GM21737 (cell line): ENCODE results near the gene IGFN1.

Source experiments
- ATAC-seq: cut with Tn5 transposase; IDR thresholded peaks from one replicate; pipeline ENCODE4 v1.9.1; 2021; ENCODE audit warnings: mild to moderate bottlenecking, moderate library complexity; ENCODE audit not compliant: unreplicated experiment

IGFN1 gene

DNA sequence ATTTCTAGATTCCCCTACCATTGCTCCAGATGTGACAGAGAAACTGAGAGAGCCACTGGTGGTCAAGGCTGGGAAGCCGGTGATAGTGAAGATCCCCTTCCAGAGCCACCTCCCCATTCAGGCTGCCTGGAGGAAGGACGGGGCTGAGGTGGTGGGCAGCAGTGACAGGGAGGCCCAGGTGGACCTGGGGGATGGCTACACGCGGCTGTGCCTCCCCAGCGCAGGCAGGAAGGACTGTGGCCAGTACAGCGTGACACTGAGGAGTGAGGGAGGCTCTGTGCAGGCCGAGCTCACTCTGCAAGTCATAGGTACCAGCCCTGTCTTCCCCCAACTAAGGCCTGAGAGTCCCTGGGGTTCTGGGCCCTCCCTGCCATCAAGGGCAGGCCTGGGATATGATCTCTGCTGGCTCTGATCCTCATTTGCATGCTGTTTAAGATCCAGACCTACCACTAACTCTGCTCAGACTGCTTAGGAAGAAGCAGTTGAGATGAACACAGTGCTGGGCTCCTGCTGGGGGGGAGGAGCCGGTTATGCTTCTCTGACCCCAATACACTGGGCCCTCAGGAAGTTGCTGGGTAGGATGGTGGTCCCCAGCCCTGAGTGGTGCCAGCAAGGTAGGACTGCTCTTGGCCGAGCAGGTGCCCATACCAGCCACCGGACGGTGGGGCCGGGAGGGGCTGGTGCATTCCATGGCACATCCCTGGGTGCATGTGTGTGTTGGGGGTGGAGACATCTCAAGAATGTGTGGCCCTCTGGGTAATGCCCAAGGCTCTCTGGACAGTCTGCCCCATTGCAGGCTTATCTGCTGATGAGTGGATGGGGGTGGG is 25.1 kb downstream of the IGFN1 start:
- no peak for ATAC-seq

DNA sequence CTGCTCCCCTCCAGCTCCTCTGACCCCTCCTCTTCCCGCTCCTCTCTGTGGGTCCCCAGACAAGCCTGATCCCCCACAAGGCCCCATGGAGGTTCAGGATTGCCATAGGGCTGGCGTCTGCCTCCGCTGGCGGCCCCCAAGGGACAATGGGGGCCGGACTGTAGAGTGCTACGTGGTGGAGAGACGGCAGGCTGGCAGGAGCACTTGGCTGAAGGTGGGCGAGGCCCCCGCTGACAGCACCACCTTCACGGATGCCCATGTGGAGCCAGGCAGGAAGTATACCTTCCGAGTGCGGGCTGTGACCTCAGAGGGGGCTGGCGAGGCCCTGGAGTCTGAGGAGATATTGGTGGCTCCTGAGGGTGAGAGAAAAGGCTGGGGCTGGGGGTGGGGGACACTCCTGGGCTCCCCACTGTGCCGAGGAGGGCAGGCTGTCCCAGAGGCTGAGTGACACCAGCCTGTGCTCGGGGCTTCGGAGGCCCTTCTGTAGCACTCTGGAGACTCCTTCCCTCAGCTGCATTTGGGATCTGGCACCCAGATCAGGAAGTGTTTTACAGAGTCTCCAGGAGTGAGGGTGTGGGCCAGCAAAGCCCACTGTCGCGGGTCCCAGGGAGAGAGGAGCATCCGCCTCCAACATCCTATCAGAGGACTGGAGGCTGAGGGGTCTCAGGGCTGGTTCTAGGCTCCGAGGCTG is 25.9 kb downstream of the IGFN1 start:
- no peak for ATAC-seq

DNA sequence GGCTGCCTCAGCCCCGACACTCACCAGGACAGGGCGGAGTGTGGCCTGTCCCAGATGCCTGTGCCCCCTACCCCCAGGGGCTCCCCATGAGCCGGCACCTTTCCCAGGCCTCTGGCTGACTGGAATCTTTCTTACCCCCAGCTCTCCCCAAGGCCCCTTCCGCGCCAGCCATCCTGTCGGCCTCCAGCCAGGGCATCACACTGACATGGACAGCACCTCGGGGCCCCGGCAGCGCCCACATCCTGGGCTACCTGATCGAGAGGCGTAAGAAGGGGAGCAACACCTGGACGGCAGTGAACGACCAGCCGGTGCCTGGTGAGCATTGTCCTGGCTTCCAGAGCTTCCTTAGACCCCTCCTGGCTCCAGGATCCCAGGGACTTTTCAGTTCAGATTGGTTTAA is 26.5 kb downstream of the IGFN1 start:
- no peak for ATAC-seq

DNA sequence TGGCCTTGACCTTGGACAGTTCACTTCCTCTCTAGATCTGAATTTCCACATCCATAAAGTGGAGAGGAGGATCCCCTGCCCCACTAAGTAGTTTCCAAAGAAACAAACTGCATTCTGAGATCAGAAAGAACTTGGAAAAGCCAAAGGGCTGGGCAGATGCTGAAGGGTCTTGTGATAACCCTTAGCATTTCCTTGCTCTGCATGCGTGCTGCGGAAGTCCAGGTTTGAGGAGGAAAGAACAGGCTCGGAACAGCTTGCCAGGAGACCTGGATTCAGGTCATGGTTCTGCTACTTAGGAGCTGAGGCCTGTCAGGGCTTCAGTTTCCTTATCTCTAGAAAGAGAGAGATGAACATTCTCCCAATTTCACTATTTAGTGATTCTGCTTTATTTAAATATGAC is 27.2 kb downstream of the IGFN1 start:
- ATAC-seq: no peak

DNA sequence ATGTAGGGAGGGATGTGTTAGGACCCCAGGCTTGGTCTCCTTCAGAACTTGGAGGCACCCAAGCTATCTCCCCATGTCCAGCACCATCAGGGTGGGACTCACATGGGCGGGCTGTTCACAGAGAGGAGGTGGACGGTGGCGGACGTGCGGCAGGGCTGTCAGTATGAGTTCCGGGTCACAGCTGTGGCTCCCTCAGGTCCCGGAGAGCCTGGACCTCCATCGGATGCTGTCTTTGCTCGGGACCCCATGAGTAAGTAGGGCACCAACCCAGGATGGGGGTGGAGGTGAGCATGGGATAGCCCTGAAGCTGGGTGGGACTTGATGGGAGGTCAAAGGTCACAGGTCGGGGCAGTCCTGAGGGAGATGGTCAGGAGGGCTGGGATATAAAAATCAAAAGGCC is 27.8 kb downstream of the IGFN1 start:
- ATAC-seq: no peak

DNA sequence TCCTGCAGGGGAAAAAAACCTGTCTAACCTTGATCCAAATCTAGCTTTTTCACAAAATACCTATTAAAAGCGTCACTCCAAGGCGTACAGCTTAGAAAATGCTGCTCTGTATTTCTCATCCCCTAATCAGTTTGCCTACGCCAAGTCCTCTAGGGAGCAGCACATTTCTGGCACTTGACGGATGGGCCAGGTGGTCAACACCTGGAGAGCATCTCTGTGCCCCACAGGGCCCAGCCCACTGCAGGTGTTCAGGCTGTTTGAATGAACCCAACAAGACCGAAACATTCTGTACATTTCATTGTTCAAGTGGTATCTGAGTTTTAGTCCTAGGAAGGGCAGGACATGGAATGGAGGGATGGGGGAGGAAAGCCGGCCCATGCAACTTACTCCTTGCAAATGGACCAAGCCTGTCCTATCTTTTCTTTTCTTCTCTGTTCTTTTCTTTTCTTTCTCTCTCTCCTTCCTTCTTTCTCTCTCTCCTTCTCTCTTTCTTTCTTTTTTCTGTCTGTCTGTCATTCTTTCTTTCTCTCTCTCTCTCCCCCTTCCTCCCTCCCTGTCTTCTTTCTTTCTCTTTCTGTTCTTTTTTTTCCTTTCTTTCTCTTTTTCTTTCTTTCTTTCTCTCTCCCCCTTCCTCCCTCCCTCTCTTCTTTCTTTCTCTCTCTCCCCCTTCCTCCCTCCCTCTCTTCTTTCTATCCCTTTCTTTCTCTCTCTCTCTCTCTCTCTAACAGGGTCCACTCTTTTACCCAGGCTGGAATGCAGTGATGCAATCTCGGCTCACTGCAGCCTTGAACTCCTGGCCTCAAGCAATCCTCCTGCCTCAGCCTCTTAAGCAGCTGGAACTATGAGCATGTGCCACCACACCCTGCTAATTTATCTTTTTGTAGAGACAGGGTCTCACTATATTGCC is 29.1 kb downstream of the IGFN1 start:
- no peak for ATAC-seq

DNA sequence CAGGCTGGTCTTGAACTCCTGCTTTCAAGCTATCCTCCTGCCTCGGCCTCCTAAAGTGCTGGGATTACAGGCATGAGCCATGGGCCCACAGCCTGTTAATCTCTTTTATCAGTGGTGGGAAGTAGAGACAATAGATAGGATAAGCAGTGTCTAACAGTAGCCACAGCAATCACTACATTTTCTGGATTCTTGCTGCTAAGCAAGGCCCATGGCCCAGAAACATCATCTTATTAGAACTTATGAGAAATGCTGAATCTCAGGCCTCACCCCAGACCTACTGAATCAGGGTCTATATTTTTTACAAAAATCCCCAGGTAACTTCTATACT is 29.7 kb downstream of the IGFN1 start:
- no peak for ATAC-seq

DNA sequence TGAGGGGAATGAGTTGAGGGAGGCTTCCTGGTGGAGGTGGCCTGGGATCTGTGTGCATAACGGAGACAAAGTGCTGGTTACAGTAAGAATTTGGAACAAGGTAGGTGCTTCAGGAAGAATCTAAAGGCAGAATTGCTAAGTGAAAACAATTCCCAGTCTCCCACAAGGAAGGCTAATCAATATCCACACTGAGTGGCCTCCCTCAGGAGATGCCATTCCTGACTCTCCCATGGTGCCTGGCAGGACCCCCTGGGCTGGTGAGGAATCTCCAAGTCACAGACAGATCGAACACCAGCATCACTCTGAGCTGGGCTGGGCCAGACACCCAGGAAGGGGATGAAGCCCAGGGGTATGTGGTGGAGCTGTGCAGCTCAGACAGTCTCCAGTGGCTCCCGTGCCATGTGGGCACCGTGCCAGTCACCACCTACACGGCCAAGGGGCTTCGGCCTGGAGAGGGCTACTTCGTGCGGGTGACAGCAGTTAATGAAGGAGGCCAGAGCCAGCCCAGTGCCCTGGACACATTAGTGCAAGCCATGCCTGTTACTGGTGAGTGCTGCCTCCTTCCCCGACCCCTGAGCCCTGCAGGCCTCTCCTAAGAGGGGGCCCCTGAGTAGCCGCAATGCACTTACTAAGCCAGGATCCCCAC is 30.7 kb downstream of the IGFN1 start:
- no peak for ATAC-seq

DNA sequence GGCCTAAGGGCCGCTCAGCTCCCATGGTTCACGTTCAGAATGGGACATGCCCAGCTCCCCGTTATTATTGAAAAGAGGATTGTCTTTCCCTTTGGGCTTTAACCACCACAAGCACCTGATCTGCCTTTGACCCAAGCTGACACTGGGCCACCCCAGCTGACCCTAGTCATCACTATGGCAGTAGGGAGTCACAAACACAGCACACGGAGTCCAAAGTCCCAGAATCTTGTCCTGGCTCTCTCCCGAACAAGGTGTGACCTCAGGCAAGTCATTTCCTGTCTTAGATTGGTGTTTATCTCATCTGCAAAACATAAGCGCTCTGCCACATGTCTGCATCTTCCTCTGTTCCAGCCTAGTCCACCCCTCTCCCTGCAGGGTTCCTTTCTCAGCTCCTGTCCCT is 31.5 kb downstream of the IGFN1 start:
- ATAC-seq: no peak

DNA sequence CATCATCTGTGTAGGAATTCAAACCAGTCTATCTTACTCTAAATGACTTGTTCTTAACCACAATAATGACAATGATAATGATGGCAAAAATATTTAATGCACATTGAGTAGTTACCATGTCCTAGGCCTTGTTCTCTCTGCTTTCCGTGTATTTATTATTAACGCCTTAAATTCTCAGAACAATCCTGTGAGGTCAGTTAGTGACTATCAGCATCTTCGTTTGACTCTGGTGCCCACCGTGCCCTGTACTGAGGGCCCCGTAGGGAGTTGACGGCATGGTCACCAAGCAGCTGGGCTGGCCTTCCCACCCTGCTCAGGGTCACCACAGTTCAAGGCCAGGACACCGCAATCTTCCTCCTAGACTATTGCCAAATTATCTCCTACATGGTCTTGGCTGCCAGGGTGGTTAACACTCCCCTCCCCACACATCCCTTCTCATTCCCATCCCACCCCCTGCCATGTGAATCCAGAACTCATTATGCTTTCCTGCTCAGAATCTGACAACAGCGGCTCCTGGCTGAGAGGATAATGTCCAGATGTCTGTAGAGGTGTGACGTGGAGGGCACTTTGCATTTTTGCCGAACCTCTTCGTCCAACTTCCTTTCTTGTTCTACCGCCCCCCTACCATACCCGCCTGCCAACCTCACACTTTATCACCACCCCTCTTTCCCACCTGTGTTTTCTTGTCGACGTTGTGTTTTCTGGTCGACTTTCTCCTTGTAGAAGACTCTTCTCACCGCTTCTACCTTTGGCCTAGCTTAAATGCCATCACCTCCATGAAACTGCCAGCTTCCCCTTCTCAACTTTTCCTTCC is 33.4 kb downstream of the IGFN1 start:
- no peak for ATAC-seq

DNA sequence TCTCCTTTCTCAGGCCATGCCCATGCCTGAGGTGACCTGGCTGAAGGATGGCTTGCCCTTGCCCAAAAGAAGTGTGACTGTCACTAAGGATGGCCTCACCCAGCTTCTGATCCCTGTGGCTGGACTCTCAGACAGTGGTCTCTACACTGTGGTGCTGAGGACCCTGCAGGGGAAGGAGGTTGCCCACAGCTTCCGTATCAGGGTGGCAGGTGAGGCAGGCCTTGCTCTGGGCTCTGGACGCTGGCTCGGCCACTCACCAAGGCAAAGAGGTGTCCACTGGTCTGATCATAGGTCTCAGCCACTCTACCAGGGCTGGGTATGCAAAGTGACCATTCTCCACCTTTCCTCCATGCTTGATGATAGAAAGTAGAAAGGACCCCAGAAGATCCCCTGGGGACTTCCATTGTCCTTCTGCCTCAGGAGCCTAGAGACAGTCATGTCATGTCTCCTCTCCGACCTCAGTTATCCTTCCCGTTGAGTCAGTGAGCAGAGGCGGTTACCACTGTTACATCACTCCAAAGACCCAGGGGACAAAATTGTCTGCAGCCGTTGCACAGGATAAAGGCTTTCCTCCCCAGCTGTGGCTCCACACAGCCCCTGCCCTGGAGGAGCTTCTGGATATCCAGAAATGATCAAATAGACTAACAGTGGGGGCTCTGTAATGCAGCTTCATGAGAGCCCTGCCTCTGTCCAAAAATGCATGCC is 34.2 kb downstream of the IGFN1 start:
- no peak for ATAC-seq

DNA sequence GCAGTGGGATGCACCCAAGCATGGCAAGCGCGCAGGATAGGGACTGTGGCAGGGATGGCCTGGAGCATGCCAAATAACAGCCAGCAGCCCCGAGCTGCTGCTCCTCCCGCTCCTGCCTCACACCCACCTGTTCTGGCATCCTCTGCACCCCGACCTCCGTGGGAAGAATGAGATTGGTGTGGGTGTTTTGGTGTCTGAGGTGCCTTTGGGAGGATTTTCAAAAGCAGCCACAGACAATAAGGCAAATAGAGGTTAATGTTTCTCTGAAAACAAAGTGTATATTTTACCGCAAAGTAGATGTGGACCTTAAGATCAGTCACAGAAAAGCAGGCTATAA is 35.5 kb downstream of the IGFN1 start:
- no peak for ATAC-seq

DNA sequence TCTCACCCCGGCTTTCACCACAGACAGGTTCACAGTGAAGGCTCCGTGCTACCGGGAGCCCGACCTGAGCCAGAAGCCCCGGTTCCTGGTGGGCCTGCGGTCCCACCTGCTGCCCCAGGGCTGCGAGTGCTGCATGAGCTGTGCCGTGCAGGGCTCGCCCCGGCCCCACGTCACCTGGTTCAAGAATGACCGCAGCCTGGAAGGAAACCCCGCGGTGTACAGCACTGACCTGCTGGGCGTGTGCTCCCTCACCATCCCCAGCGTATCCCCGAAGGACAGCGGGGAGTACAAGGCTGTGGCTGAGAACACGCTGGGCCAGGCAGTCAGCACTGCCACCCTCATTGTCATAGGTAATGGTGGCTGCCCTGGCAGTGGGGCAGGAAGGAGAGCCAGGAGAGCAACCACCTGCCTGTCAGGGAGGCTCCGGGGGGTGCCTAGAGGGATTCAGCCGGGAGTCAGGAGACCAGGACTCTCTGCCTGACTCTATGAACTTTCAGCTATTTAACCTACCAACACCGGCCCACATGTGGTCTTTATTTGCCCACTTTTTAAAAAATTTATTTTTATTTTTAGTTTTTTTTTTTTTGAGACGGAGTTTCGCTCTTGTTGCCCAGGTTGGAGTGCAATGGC is 36.4 kb downstream of the IGFN1 start:
- ATAC-seq: no peak

DNA sequence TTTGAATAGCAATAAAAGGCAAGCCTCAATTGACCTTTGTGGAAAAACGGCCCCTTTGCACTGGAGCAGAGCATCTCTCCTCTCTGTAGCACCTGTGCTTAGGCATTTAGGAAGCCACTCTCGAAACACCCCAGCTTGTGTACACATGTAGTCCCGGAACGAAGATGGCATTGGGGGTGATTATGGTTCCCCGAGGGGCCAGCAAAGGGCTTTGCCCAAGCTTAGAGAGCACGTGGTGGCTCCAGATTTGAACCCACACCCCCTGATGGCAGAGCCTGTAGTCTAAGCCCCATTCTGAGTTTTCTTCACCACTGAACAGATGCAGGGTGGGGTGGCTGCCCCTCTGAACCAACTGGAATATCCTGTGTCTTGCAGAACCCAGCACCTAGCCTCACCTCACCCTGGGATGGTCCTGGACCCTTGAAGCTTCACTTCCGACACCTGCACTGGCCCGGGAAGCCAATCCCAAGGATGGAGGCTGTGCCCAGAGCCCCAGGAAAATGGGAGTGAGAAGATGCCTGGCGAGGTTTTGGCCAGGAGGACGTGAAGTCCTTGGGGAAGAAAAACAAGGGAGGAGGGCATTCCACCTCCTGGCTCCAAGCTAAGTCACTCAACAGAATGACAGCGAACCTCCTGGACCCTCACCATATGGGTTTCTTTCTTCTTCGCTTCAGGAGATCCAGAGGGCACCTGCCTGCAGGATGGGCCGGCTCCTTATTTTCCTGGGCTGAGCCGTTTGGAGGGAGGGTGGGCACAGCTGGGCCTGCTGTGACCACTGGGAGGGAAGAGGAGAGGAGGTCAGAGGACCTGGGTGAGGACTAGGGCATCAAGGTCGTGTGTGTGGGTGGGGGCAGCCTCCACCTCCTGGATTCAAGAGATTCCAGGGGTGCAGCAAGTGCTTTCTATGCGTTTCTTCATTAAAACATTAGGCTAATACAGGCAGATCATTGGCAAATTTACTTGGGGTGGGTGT is 37.7 kb downstream of the IGFN1 start:
- ATAC-seq: no peak

DNA sequence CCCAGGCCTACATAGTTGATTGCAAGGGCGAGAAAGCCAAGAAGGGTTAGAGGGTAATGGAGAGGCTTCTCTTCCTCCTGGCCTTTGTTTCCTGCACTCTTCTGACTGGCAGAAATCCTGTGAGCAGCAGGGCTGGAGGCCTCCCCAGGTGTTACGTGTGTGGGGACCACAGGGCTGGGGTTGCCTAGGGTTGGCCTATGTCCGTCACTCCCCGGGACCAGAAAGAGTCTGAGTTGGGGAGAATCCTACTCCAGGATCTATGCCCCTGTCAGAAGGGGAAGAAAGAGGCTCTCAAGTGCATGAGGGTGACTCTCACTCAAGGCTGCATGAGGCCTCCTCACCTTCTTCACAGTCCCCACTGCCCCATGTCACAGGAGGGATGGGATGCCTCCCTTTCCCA is 38.5 kb downstream of the IGFN1 start:
- ATAC-seq: no peak

DNA sequence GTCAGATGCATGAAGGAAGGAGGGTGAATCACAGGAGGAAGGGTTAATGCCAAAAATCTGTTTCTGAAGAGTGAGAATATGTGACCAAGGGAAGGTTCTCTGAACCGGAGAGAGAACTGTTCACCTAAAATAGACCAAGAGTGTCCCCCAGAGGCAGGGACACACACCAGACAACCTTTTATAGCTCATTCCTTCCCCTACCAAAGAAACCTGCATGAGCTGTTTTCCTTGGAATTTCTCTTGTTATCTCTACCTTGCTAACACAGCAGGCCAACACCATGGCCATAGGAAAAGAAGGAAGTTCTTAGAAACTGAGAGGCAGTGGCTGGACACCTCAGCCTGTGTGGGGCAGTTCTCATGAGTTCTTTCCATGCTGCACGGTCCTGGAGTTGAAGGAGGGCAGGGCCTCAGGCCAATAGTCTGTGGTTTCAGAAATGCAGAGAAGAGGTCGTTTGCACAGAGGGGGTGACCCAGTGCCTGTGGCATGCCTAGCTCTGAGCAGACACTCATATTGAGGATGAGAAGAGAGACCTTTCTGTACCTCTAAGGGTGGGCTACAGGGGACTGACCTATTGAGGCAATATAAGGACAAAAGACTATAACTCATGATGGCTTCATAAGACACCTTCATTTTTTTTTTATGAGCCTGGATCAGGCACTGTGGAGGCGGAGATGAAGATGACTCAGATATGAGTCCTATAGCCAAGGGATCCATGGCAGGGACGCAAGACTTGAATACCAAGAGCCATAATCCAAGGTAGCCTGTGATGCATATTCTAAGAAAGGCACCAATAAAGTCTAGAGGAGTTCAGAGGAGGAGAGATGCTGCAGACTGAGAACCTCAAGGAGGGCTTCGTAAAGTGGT is 39.4 kb downstream of the IGFN1 start:
- no peak for ATAC-seq

DNA sequence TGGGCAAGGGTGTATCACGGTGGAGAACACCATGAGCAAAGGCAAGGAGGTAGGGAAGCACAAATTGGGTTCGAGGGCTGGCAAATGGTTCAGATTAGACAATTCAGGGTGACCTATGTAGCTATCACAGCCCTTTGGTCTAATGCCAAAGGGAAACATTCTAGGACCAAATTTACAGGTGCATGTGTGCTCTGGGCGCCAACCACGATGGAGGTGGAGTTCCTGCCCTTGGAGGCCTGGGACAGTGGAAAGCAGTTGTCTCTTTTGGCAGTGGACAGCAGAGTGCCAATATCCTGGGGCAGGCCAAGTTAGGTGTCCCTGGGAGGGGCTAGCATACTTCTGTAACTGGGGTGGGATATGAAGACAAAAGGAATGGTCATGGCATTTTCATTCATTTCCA is 40.1 kb downstream of the IGFN1 start:
- ATAC-seq: no peak
